SK-N-MC (cell line): ENCODE data around the gene FAAH2.

Experiments
- EZH2 ChIP-seq: fragments of 200-600 bp; sonication (generic); IDR thresholded peaks from one replicate; pipeline ENCODE4 v1.6.1; 2017; ENCODE audit warnings: antibody characterized with exemption
- FOXP2 ChIP-seq: optimal IDR thresholded peaks from 2 replicates; pipeline ENCODE3; 2011; ENCODE audit warnings: mild to moderate bottlenecking, moderate library complexity; ENCODE audit not compliant: insufficient read depth; ENCODE audit errors: extremely low read length, control extremely low read depth
- POLR2AphosphoS5 ChIP-seq: IDR thresholded peaks from 2 replicates; pipeline ENCODE4 v1.6.1; 2012; ENCODE audit warnings: mild to moderate bottlenecking, low read depth, low read length, borderline replicate concordance

- TF ChIP-seq EZH2: no peak
- no peak for TF ChIP-seq POLR2AphosphoS5
- no peak for TF ChIP-seq FOXP2
Measured at GRCh38 chrX:57417827-57418226, 131.3 kb downstream of the FAAH2 start.
